Left lung (tissue), 10 donors: ENCODE data around the gene PDIA6. TPM values are rescaled to one million over a fixed set of nuclear protein-coding genes. Genes with fewer than 3 reads are reported as not detected.

Experiments
- ATAC-seq: fragments of 200-7000 bp; cut with Tn5 transposase; one replicate; pipeline ENCODE4 v1.9.1; 2020; ENCODE audit warnings: moderate library complexity
- DNase-seq, 4 donors: peaks; one replicate each; pipeline ENCODE4 v3.0.0-alpha.2; 2013 to 2020
- H3K27ac ChIP-seq, 2 donors: fragments of 200-600 bp; sonication (generic) in 1 of 2; one replicate each; pipeline versions ENCODE4 v1.5.0 to v1.8.0; 2020 to 2021
- H3K27me3 ChIP-seq, 2 donors: fragments of 200-600 bp; sonication (generic) in 1 of 2; one replicate each; pipeline versions ENCODE4 v1.5.0 to v1.8.0; 2020 to 2021
- H3K36me3 ChIP-seq, 2 donors: fragments of 200-600 bp; sonication (generic) in 1 of 2; one replicate each; pipeline versions ENCODE4 v1.5.0 to v1.8.0; 2020 to 2021
- H3K4me1 ChIP-seq, 2 donors: fragments of 200-600 bp; one replicate each; pipeline ENCODE4 v1.8.0; 2021
- H3K4me3 ChIP-seq, 2 donors: fragments of 200-600 bp; sonication (generic) in 1 of 2; one replicate each; pipeline versions ENCODE4 v1.5.0 to v1.8.0; 2020 to 2021; ENCODE audit warnings: mild to moderate bottlenecking in 1 of 2
- H3K9me3 ChIP-seq, 2 donors: fragments of 200-600 bp; sonication (generic) in 1 of 2; one replicate each; pipeline versions ENCODE4 v1.5.0 to v1.8.0; 2020 to 2021
- intact Hi-C, 2 donors: fragments of 100-400 bp; cut with DNase I; formaldehyde crosslinking; loops; one replicate each; pipeline versions ENCODE4 v1.11.2 to v1.14.2; 2022
- polyA plus RNA-seq, 6 donors: library from polyadenylated mRNA; unstranded; fragments of 120-200 nt; gene quantifications; one replicate each; pipeline ENCODE4 v1.2.1, GENCODE V29; 2013; ENCODE audit not compliant: insufficient read length in 6 of 6
- total RNA-seq, 2 donors: library from RNA; stranded (reverse); fragmentation: NEBNext Ultra II Directional; extraction: Animal tissue kit (Norgen Biotek cat#: 25700); gene quantifications; one replicate each; pipeline ENCODE4 v1.2.1, GENCODE V29; 2021
- TF ChIP-seq, protein P1 (sequence below), 2 donors: fragments of 200-600 bp; sonication (generic) in 1 of 2; IDR thresholded peaks; one replicate each; pipeline versions ENCODE4 v1.5.0 to v1.8.0; 2021; ENCODE audit warnings: antibody characterized with exemption in 2 of 2
- donor health status: DM: no; HTN: yes; CAD: no.
- donor health status: DM: no; HTN: no; CAD: no.

PDIA6 gene
- total and polyA plus RNA-seq, 8 donors, result 239 to 341 (median 277) TPM

DNA sequence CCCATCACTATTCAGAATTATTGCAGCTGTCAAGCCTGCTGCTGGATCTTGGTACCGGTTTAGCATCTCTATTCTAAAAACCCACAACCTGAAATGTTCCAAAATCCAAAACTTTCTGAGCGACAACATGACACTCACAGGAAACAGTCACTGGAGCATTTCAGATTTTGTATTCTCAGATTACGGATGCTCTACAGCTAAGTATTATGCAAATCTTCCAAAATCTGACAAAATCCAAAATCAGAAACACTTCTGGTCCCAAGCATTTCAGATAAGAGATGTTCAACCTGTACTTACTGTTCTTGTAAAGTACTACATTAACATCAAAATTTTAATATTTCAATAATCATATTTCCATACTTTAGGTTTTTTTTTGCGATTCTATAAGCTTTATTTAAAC lies 12.4 kb downstream of the PDIA6 start:
- no peaks in the 10 kb centered on the region for H3K27me3 ChIP-seq
- H3K9me3 ChIP-seq, result no peaks in the 10 kb centered on the region
- ATAC-seq, result no peak
- H3K4me3 ChIP-seq, result no peak overlapping the region
- TF ChIP-seq, protein P1, sequence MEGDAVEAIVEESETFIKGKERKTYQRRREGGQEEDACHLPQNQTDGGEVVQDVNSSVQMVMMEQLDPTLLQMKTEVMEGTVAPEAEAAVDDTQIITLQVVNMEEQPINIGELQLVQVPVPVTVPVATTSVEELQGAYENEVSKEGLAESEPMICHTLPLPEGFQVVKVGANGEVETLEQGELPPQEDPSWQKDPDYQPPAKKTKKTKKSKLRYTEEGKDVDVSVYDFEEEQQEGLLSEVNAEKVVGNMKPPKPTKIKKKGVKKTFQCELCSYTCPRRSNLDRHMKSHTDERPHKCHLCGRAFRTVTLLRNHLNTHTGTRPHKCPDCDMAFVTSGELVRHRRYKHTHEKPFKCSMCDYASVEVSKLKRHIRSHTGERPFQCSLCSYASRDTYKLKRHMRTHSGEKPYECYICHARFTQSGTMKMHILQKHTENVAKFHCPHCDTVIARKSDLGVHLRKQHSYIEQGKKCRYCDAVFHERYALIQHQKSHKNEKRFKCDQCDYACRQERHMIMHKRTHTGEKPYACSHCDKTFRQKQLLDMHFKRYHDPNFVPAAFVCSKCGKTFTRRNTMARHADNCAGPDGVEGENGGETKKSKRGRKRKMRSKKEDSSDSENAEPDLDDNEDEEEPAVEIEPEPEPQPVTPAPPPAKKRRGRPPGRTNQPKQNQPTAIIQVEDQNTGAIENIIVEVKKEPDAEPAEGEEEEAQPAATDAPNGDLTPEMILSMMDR (IDR thresholded peaks at IDR 0.05), result no peak
- H3K27ac ChIP-seq, result no peak overlapping the region
- H3K36me3 ChIP-seq, result peaks cover 0 to 83% of the 10 kb centered on the region in 2 donors
- intact Hi-C loops, result no loop called here
- no peak for DNase-seq
- H3K4me1 ChIP-seq, result peaks cover 0 to 6% of the 10 kb centered on the region in 2 donors

DNA sequence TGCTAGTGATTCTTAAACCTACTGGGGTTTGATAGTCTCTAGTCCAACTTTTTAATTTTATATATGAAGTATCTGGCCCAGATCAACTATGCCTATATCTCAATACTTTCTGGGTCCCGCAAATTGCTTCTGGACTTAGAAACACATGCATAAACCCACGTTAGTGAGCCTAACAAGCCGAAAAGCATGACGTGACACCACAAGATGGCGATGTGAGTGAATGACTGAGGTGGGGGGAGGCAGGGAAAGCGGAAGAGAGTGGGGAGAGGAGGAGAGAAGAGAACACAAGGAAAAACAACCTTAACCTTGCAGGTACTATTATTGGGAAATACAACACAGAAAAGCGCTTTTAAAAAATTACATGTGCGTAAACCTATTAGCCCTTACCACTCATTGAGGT lies 13.8 kb downstream of the PDIA6 start:
- ATAC-seq, result no peak
- Histone ChIP-seq H3K4me3 (no peak overlapping the region), H3K4me1 (peaks cover 0 to 2% of the 10 kb centered on the region in 2 donors), H3K27me3 (no peaks in the 10 kb centered on the region), H3K27ac (no peak overlapping the region), H3K9me3 (no peaks in the 10 kb centered on the region), H3K36me3 (peaks cover 0 to 96% of the 10 kb centered on the region in 2 donors)
- TF ChIP-seq, protein P1 (IDR thresholded peaks at IDR 0.05), result no peak
- no peak for DNase-seq
- intact Hi-C loops, result no loop called here

DNA sequence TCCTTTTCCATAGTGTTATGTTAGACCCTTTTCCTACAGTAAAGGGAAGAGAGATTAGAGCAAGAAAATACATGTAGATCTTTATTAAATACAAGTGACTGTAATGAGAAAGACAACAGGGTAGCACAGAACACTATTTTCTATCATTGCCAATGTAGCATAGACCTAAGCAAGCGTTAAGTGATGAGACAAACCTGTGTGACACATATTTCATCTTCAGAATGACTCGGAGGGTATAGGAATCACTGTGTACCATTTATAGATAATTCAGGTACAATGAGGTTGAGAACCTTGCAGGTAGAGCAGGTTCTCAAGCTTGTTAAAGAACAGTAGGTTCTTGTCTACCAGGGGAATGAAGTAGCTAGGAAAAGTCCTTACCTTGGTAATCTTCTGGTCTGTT lies 15.9 kb downstream of the PDIA6 start:
- Histone ChIP-seq H3K4me1 (no peaks in the 10 kb centered on the region), H3K4me3 (no peak overlapping the region), H3K36me3 (peaks cover 0 to 99% of the 10 kb centered on the region in 2 donors), H3K9me3 (no peaks in the 10 kb centered on the region), H3K27ac (no peak overlapping the region), H3K27me3 (no peaks in the 10 kb centered on the region)
- ATAC-seq (no peak), DNase-seq (no peak)
- TF ChIP-seq, protein P1 (IDR thresholded peaks at IDR 0.05), result no peak
- intact Hi-C loops, result no loop called here

DNA sequence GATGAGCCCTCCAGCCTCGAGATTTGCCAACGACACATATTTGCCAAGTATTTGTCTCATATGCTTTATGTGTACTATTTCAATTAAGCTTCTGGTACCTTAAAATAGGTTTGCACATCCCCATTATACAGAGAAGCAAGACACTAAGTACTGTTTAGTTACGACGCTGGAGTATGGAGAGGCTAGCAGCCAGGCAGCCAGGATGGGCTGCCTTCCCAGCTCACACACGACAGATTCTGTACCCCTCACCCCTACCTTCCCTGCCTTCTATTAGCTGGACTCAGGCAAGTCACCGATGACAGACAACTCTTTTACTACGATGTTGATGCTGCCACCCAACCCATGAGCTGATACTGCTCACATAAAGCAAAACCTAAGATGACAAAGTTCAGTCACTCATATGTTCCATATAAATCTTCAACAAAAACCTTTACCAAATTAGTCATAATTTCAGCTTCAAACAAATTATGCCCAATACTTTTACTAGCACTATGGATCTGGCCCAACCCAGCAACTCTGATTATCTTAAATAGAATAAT lies 17.0 kb downstream of the PDIA6 start:
- Histone ChIP-seq H3K36me3 (peaks cover 0 to 99% of the 10 kb centered on the region in 2 donors), H3K27ac (no peak overlapping the region), H3K4me1 (peaks cover 0 to 2% of the 10 kb centered on the region in 2 donors), H3K27me3 (no peaks in the 10 kb centered on the region), H3K9me3 (no peaks in the 10 kb centered on the region), H3K4me3 (no peak overlapping the region)
- TF ChIP-seq, protein P1 (IDR thresholded peaks at IDR 0.05), result no peak
- ATAC-seq, result no peak
- no peak for DNase-seq
- intact Hi-C loops, result no loop called here

DNA sequence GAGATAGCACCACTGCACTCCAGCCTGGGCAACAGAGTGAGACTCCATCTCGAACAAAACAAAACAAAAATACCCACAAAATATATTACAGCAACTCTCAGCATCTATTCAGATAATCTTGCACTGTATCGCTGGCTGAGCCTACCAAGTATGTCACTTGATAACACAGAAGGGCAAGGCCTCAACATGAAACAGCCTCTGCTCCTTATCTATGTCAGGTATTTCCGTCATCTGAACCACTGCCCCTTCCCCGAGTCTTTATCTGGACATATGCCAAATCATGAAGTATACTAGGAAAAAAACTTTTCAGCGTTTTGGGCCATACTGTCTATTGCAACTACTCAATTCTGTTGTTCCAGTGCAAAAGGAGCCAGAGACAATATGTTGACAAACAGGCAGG lies 17.7 kb downstream of the PDIA6 start:
- Histone ChIP-seq H3K4me3 (no peak overlapping the region), H3K27ac (no peak overlapping the region), H3K4me1 (peaks cover 0 to 2% of the 10 kb centered on the region in 2 donors), H3K36me3 (peaks cover 0 to 99% of the 10 kb centered on the region in 2 donors), H3K9me3 (no peaks in the 10 kb centered on the region), H3K27me3 (no peaks in the 10 kb centered on the region)
- TF ChIP-seq, protein P1 (IDR thresholded peaks at IDR 0.05), result no peak
- intact Hi-C loops, result no loop called here
- DNase-seq, result no peak
- ATAC-seq, result no peak
